SKM-1 (cell line): Measurements from ENCODE around the gene RPL41.
"Not testable (repeated sequence)": the region's sequence is repeated elsewhere in the genome, so short reads cannot be mapped to it uniquely, and the experiment has no call there.

Experiments used
- DNase-seq: peaks from one replicate; lab custom pipeline; 2025; ENCODE audit not compliant: unreplicated experiment; lab: John Stamatoyannopoulos, UW

RPL41 gene

GRCh38 chr12:56154246-56154771 lies 37.9 kb downstream of the RPL41 start:
- no peak for DNase-seq

GRCh38 chr12:56154818-56155217 lies 38.4 kb downstream of the RPL41 start:
- no peak for DNase-seq

GRCh38 chr12:56155256-56155845 lies 38.9 kb downstream of the RPL41 start:
- DNase-seq: no peak

GRCh38 chr12:56156464-56157200 lies 40.2 kb downstream of the RPL41 start:
- DNase-seq: not testable (repeated sequence)

- peak; percentile 50 for DNase-seq
Measured at GRCh38 chr12:56157201-56158028, 41.0 kb downstream of the RPL41 start.

GRCh38 chr12:56158029-56158925 lies 41.8 kb downstream of the RPL41 start, which contains the start of gene MYL6:
TSS of gene MYL6 (plus strand) at chr12:56158359. CDS start at chr12:56158402, 43 bp downstream.
- DNase-seq: peak; percentile 69

GRCh38 chr12:56158926-56159461 lies 42.6 kb downstream of the RPL41 start:
- DNase-seq: no peak

- no peak for DNase-seq
Measured at GRCh38 chr12:56159482-56160192, 43.2 kb downstream of the RPL41 start.

GRCh38 chr12:56160193-56160763 lies 43.8 kb downstream of the RPL41 start:
- DNase-seq: no peak

- no peak for DNase-seq
Measured at GRCh38 chr12:56160894-56161689, 44.7 kb downstream of the RPL41 start.

- no peak for DNase-seq
Measured at GRCh38 chr12:56161690-56162351, 45.4 kb downstream of the RPL41 start.

- DNase-seq: no peak
Measured at GRCh38 chr12:56162468-56163290, 46.2 kb downstream of the RPL41 start.

- DNase-seq: no peak
Measured at GRCh38 chr12:56163533-56164344, 47.3 kb downstream of the RPL41 start.

- no peak for DNase-seq
Measured at GRCh38 chr12:56164345-56164729, 47.9 kb downstream of the RPL41 start.

GRCh38 chr12:56165369-56165768 lies 48.9 kb downstream of the RPL41 start:
- no peak for DNase-seq
